Transverse colon (tissue), 4 donors: ENCODE data around the gene NFS1. TPM values are rescaled to one million over a fixed set of nuclear protein-coding genes. Genes with fewer than 3 reads are reported as not detected.
"Not testable (repeated sequence)": the region's sequence is repeated elsewhere in the genome, so short reads cannot be mapped to it uniquely, and the experiment has no call there.

Source experiments
- DNase-seq: peaks from one replicate; pipeline ENCODE4 v3.0.0-alpha.2; 2019
- H3K27ac ChIP-seq, 4 donors: fragments of 200-600 bp; sonication (generic); 2 replicates each; pipeline ENCODE4 v1.5.1; 2016 to 2018; ENCODE audit warnings: inconsistent platforms in 4 of 4
- H3K27me3 ChIP-seq: fragments of 200-600 bp; sonication (generic); 2 replicates; pipeline ENCODE4 v1.5.1; 2017; ENCODE audit warnings: inconsistent platforms
- H3K36me3 ChIP-seq, 4 donors: fragments of 200-600 bp; sonication (generic); 2 replicates each; pipeline ENCODE4 v1.5.1; 2017 to 2019; ENCODE audit warnings: inconsistent platforms in 4 of 4
- H3K4me1 ChIP-seq, 4 donors: fragments of 200-600 bp; sonication (generic); 2 replicates each; pipeline ENCODE4 v1.5.1; 2017 to 2020; ENCODE audit warnings: inconsistent platforms in 4 of 4
- H3K4me3 ChIP-seq, 4 donors: fragments of 200-600 bp; sonication (generic); 1 replicate in 1 of 4; 2 replicates in 3 of 4; pipeline versions ENCODE4 v1.5.1 to v1.6.1; 2017 to 2019; ENCODE audit warnings: inconsistent platforms in 4 of 4
- H3K9me3 ChIP-seq, 2 donors: fragments of 200-600 bp; sonication (generic); 2 replicates each; pipeline ENCODE4 v1.5.1; 2017 to 2019; ENCODE audit warnings: inconsistent platforms in 2 of 2
- EP300 ChIP-seq: sonication (generic); formaldehyde crosslinking; IDR thresholded peaks from one replicate; pipeline ENCODE4 v1.6.1; 2017; ENCODE audit warnings: antibody characterized with exemption, low read depth
- POLR2A ChIP-seq: fragments of 450-650 bp; IDR thresholded peaks from one replicate; pipeline ENCODE4 v1.6.1; 2016; ENCODE audit warnings: antibody characterized with exemption, mild to moderate bottlenecking, moderate library complexity
- POLR2AphosphoS5 ChIP-seq, 3 donors: sonication (generic); formaldehyde crosslinking; IDR thresholded peaks; one replicate each; pipeline ENCODE4 v1.6.1; 2016; ENCODE audit warnings: antibody characterized with exemption in 3 of 3
- WGBS, 2 donors: methylation state at CpG; one replicate each; pipeline ENCODE4 v1.1.5; 2018; ENCODE audit warnings: low coverage in 1 of 2; 5-methylcytosine and 5-hydroxymethylcytosine counted together
- in situ Hi-C, 4 donors: fragments of 200-750 bp; cut with MboI; loops; one replicate each; pipeline versions ENCODE4 v1.15.0 to v1.15.1; 2017; ENCODE audit warnings: low sequenced_read_pairs in 3 of 4, low pct_ligation_motif_present in 1 of 4, low pct_unique_long_range_greater_than_20kb in 1 of 4
- intact Hi-C: fragments of 100-400 bp; cut with DNase I; formaldehyde crosslinking; loops from one replicate; pipeline ENCODE4 v1.15.1; 2023; ENCODE audit warnings: low total_unique reads
- total RNA-seq, 4 donors: library from RNA; depleted of rRNA; stranded (reverse); fragments of >200 nt; gene quantifications; one replicate each; pipeline ENCODE4 v1.1.0, GENCODE V29; 2016
- TF ChIP-seq, protein P1 (sequence below), 5 experiments: fragments of 200-600 bp in 3 of 5; fragments of 450-650 bp in 2 of 5; sonication (generic) in 3 of 5; IDR thresholded peaks; 1 replicate in 2 of 5; 2 replicates in 3 of 5; pipeline ENCODE4 v1.5.1; 2016 to 2017; ENCODE audit warnings: antibody characterized with exemption in 5 of 5, inconsistent platforms in 3 of 5, mild to moderate bottlenecking in 2 of 5, moderate library complexity in 1 of 5

The NFS1 gene
- 10 to 100 TPM; 28.4 to 54.1 (median 42.0) TPM for total RNA-seq

DNA sequence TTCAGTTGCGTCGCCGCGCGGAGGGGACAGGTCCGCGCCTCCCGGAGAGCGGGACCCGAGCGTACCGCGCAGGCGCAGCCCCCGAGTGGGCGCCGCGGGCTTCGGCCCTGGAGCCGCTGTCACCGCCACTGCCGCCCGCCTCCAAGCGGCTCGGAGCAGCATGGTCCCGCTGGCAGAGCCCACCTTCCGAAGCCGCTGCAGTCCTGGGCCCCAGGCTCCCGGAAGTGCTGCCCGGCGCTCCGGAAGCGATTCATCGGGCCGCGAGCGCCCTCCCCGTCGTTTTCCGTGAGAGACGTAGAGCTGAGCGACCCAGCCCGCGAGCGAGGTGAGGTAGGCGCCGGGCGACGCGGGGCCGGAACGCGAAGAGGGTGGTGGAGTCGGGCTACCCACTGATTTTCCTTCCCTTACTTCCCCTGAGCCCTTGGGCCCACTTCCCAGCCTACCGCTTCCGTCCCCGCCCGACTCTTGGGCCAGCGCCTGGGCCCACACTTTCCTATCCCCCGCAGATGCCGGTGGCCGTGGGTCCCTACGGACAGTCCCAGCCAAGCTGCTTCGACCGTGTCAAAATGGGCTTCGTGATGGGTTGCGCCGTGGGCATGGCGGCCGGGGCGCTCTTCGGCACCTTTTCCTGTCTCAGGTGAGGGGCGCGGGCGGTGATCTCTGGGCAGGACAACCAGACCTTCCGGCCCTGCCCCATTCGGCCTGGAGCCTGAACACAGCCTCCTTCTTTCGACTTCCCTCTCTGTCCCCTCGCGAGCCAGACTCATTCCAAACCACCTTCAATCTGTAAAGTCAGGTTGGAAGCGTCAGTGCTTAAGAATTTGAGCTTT, at the start of gene NFS1, which contains the start of gene ROMO1:
TSS of gene NFS1 (minus strand) at position 226 of the 830 bp plus-strand sequence. CDS start at position 162, 64 bp downstream.
TSS of gene ROMO1 (plus strand) at position 279 of the 830 bp plus-strand sequence. CDS start at position 507, 228 bp downstream.
- peak within 1 kb of the TSS; percentile 91 to 95 (median 92) for H3K27ac ChIP-seq
- H3K36me3 ChIP-seq = peaks cover 0 to 35% (median 8%) of the 10 kb centered on the region in 4 donors
- intact Hi-C loops = loop anchor here (10.0 kb wide), 1 partner anchor 95 kb away; no protein-coding TSS in a partner anchor
- WGBS, 2 donors = 0% methylated on average over 2 to 46 of the region's 81 CpGs
- H3K9me3 ChIP-seq = no peaks in the 10 kb centered on the region
- DNase-seq = peak; percentile 87
- peak within 1 kb of the TSS; percentile 66 to 91 (median 82) for H3K4me3 ChIP-seq
- peaks cover 0 to 32% (median 19%) of the 10 kb centered on the region in 4 donors for H3K4me1 ChIP-seq
- TF ChIP-seq POLR2AphosphoS5 (IDR thresholded peaks at IDR 0.05) (peak; percentile 74 to 89 (median 89)), EP300 (no peak), POLR2A (peak; percentile 65)
- TF ChIP-seq, protein P1, sequence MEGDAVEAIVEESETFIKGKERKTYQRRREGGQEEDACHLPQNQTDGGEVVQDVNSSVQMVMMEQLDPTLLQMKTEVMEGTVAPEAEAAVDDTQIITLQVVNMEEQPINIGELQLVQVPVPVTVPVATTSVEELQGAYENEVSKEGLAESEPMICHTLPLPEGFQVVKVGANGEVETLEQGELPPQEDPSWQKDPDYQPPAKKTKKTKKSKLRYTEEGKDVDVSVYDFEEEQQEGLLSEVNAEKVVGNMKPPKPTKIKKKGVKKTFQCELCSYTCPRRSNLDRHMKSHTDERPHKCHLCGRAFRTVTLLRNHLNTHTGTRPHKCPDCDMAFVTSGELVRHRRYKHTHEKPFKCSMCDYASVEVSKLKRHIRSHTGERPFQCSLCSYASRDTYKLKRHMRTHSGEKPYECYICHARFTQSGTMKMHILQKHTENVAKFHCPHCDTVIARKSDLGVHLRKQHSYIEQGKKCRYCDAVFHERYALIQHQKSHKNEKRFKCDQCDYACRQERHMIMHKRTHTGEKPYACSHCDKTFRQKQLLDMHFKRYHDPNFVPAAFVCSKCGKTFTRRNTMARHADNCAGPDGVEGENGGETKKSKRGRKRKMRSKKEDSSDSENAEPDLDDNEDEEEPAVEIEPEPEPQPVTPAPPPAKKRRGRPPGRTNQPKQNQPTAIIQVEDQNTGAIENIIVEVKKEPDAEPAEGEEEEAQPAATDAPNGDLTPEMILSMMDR (IDR thresholded peaks at IDR 0.05) = peak in 3 of 5 experiments; percentile 18 to 28 (median 28)
- no peaks in the 10 kb centered on the region for H3K27me3 ChIP-seq
- in situ Hi-C loops = no loop called here

DNA sequence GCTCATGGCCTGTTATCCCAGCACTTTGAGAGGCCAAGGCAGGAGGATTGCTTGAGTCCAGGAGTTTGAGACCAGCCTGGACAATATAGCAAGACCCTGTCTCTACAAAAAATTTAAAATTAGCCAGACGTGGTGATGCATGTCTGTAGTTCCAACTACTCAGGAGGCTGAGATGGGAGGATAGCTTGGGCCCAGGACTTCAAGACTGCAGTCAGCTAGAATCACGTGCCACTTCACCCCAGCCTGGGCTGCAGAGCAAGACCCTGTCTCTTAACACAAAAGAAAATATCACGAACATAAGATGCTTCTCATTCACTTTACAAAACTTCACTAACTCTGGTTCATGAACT, 45.3 kb upstream of the NFS1 start:
- H3K27me3 ChIP-seq, in situ Hi-C loops, H3K9me3 ChIP-seq, DNase-seq, H3K36me3 ChIP-seq: not testable (repeated sequence)
- peak overlapping the region; percentile 96 to 99 (median 98) for H3K27ac ChIP-seq
- intact Hi-C loops = loop anchor here (10.0 kb wide), 1 partner anchor 130 kb away; no protein-coding TSS in a partner anchor
- 93 to 95% methylated on average over 3 of the region's 3 CpGs for WGBS, 2 donors
- H3K4me1 ChIP-seq = peaks cover 6 to 24% (median 17%) of the 10 kb centered on the region in 4 donors
- peak overlapping the region in 1 of 4 donors; percentile 66 for H3K4me3 ChIP-seq

DNA sequence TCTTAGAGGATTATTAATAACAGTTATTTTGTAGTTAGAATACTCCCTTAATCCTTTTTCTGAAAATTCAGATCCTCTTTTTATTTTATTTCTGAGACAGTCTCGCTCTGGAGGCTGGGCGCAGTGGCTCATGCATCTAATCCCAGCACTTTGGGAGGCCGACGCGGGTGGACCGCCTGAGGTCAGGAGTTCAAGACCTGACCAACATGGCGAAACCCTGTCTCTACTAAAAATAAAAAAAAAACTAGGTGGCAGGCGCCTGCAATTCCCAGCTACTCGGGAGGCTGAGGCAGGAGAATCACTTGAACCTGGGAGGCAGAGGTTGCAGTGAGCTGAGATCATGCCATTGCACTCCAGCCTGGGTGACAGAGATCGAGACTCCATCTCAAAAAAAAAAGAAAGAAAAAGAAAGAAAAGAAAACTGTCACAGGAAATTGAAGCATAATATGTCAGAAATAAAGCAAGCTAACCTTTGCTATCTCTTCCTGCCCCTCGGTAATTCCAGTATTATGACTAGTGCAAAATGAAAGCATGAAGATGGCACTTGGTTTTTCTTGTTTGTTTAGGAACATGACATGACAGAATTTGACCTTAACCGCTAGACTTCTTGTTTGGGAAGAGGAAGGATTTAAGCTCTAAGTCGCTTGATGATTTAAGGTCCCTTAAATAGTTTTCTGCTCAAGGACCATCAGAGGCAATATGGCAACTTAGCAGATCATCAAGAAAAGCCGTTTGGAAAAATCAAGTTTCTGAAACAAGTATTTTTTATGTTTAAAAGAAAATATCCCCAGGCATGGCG, 44.7 kb upstream of the NFS1 start:
- Histone ChIP-seq H3K36me3 (peaks cover 0 to 14% (median 6%) of the 10 kb centered on the region in 4 donors), H3K4me3 (peak overlapping the region in 1 of 4 donors; percentile 66), H3K27me3 (no peaks in the 10 kb centered on the region), H3K4me1 (peaks cover 11 to 30% (median 22%) of the 10 kb centered on the region in 4 donors), H3K27ac (peak overlapping the region; percentile 96 to 99 (median 98)), H3K9me3 (no peaks in the 10 kb centered on the region)
- DNase-seq = no peak
- 60 to 77% methylated on average over 10 to 15 of the region's 15 CpGs for WGBS, 2 donors
- no peak for TF ChIP-seq EP300
- no peak for TF ChIP-seq POLR2AphosphoS5 (IDR thresholded peaks at IDR 0.05)
- TF ChIP-seq POLR2A = no peak
- TF ChIP-seq, protein P1 (IDR thresholded peaks at IDR 0.05) = no peak
- intact Hi-C loops (loop anchor here (10.0 kb wide), 1 partner anchor 131 kb away; no protein-coding TSS in a partner anchor), in situ Hi-C loops (no loop called here)

DNA sequence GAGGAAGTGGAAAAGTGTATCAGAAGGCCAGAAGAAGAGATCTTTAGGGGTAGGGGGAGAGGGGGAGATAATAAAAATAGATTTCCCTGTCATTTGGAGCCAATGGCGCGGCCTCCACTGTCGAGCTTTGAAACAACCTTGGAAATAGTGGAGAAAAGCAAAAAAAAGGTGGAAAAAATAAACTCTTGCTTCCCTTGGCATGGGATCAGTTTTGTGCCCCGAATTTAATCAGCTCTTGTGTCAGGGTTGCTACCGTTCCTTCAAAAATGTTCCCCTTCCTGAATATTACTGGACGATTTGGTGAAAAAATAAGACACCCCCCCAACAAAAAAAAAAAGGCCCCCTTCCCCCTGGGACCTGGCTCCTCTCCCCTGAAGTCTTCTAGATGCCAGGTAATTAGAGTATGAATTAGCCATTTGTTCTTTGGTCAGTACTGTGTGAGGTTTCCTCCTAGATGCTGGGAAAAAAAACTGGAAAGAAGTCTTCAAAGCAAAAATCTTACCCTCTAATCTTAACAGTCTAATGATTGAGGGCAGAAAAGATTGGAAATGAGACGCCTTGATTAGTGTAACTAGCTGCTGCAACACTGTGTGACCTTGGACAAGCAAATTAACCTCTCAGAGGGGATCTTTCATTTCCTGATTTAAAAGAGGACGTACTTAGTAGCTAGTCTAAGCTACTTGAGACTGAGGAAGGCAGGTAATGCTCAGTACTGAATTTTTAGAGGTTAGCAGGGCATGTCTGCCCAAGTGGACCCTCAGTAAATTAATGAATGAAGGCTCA, 43.8 kb upstream of the NFS1 start:
- 0 to 1% methylated on average over 5 to 8 of the region's 8 CpGs for WGBS, 2 donors
- peak overlapping the region; percentile 52 to 80 (median 64) for H3K4me3 ChIP-seq
- H3K9me3 ChIP-seq = no peaks in the 10 kb centered on the region
- peaks cover 13 to 39% (median 28%) of the 10 kb centered on the region in 4 donors for H3K4me1 ChIP-seq
- no peak for DNase-seq
- no peaks in the 10 kb centered on the region for H3K27me3 ChIP-seq
- peak overlapping the region; percentile 96 to 99 (median 98) for H3K27ac ChIP-seq
- intact Hi-C loops = loop anchor here (10.0 kb wide), 1 partner anchor 132 kb away; no protein-coding TSS in a partner anchor
- H3K36me3 ChIP-seq = peaks cover 0 to 23% (median 11%) of the 10 kb centered on the region in 4 donors
- TF ChIP-seq, protein P1 (IDR thresholded peaks at IDR 0.05) = peak in 2 of 5 experiments; percentile 1 to 6
- TF ChIP-seq POLR2A = no peak
- TF ChIP-seq POLR2AphosphoS5 (IDR thresholded peaks at IDR 0.05) = peak in 2 of 3 donors; percentile 37 to 39
- TF ChIP-seq EP300 = no peak
- in situ Hi-C loops = no loop called here
